Endothelial cell of umbilical vein (primary cell): ENCODE data around the gene IQSEC2. TPM values are rescaled to one million over a fixed set of nuclear protein-coding genes. Genes with fewer than 3 reads are reported as not detected.

Experiments used
- BruUV-seq: library from RNA; stranded (reverse); fragments of 400-500 nt; replicated peaks from 2 replicates; lab custom pipeline; 2021; lab: Mats Ljungman, UMichigan
- CTCF ChIA-PET: fragments of 300-600, 350-600 bp; sonication (Branson Sonifier 250); formaldehyde crosslinking; loops from one replicate; lab custom pipeline; 2021; ENCODE audit warnings: antibody characterized with exemption, inconsistent platforms; lab: Charles Lee
- POLR2A ChIA-PET: fragments of 300-600, 350-600 bp; sonication (Branson Sonifier 250); formaldehyde crosslinking; loops from one replicate; lab custom pipeline; 2021; ENCODE audit warnings: antibody characterized with exemption, inconsistent platforms; lab: Charles Lee
- DNase-seq: peaks from one replicate; pipeline ENCODE4 v3.0.0-alpha.2; 2011; ENCODE audit warnings: low read depth, low spot score
- FAIRE-seq: peaks from 2 replicates; lab custom pipeline; 2011; peaks lifted over from hg19 to GRCh38; lab: Jason Lieb, UNC
- H2AFZ ChIP-seq: 2 replicates; pipeline ENCODE4 v1.6.0; 2012; ENCODE audit warnings: low read depth, low read length, control low read depth, inconsistent platforms
- H3K27ac ChIP-seq: 2 replicates; pipeline ENCODE4 v1.5.1; 2011; ENCODE audit warnings: low read depth, mild to moderate bottlenecking, control low read depth, low read length, moderate library complexity; ENCODE audit not compliant: insufficient read depth
- H3K27me3 ChIP-seq, 2 experiments: 2 replicates each; pipeline versions ENCODE4 v1.6.0 to v1.6.1; 2011; ENCODE audit warnings: low read length in 2 of 2, mixed read lengths in 1 of 2; ENCODE audit not compliant: control insufficient read depth in 2 of 2, insufficient read depth in 2 of 2
- H3K36me3 ChIP-seq, 2 experiments: 2 replicates in 1 of 2; 3 replicates in 1 of 2; pipeline ENCODE4 v1.5.1; 2011; ENCODE audit warnings: low read length in 2 of 2, mild to moderate bottlenecking in 1 of 2, moderate library complexity in 1 of 2; ENCODE audit not compliant: control insufficient read depth in 2 of 2, insufficient read depth in 2 of 2; ENCODE audit errors: extremely low read depth in 1 of 2
- H3K4me1 ChIP-seq: 3 replicates; pipeline ENCODE4 v1.5.1; 2011; ENCODE audit warnings: mild to moderate bottlenecking, low read length; ENCODE audit not compliant: control insufficient read depth, insufficient read depth; ENCODE audit errors: extremely low read depth
- H3K4me2 ChIP-seq: 2 replicates; pipeline ENCODE4 v1.6.1; 2011; ENCODE audit warnings: low read length, control low read depth, mixed read lengths; ENCODE audit not compliant: insufficient read depth
- H3K4me3 ChIP-seq, 3 experiments: fragments of 200-600 bp in 1 of 3; sonication (generic), shearing (Covaris generic) in 1 of 3; replicated peaks in 1 of 3; 2 replicates each; pipeline ENCODE4 v1.5.1; 2011 to 2016; ENCODE audit warnings: control low read depth in 3 of 3, low read length in 3 of 3, mild to moderate bottlenecking in 2 of 3, inconsistent platforms in 1 of 3, low read depth in 1 of 3, moderate library complexity in 1 of 3; ENCODE audit not compliant: insufficient read depth in 1 of 3
- H3K79me2 ChIP-seq: 2 replicates; pipeline ENCODE4 v1.6.0; 2012; ENCODE audit warnings: low read length, inconsistent platforms; ENCODE audit not compliant: control insufficient read depth, insufficient read depth
- H3K9ac ChIP-seq: replicated peaks from 2 replicates; pipeline ENCODE3; 2011; ENCODE audit warnings: low read length, control low read depth; ENCODE audit not compliant: insufficient read depth; ENCODE audit errors: extremely low read depth
- H3K9me1 ChIP-seq: replicated peaks from 3 replicates; pipeline ENCODE4 v1.6.0; 2011; ENCODE audit warnings: mild to moderate bottlenecking, low read length; ENCODE audit not compliant: control insufficient read depth, insufficient read depth; ENCODE audit errors: extremely low read depth
- H3K9me3 ChIP-seq: replicated peaks from 2 replicates; pipeline ENCODE4 v1.5.1; 2012; ENCODE audit warnings: low read length, inconsistent platforms; ENCODE audit not compliant: control insufficient read depth, insufficient read depth
- H4K20me1 ChIP-seq: replicated peaks from 2 replicates; pipeline ENCODE3; 2011; ENCODE audit warnings: mild to moderate bottlenecking, low read length; ENCODE audit not compliant: control insufficient read depth, insufficient read depth; ENCODE audit errors: extremely low read depth
- CTCF ChIP-seq, 2 donors: IDR thresholded peaks; 1 replicate in 1 of 2; 2 replicates in 1 of 2; pipeline ENCODE4 v1.5.1; 2011; ENCODE audit warnings: low read length in 2 of 2, mild to moderate bottlenecking in 2 of 2, moderate library complexity in 2 of 2, control low read depth in 1 of 2, inconsistent platforms in 1 of 2, low read depth in 1 of 2; ENCODE audit not compliant: insufficient read depth in 1 of 2; ENCODE audit errors: extremely low read depth in 1 of 2
- EZH2 ChIP-seq: IDR thresholded peaks from 2 replicates; pipeline ENCODE4 v1.6.1; 2012; ENCODE audit warnings: borderline replicate concordance, low read depth, mild to moderate bottlenecking, moderate library complexity, low read length, inconsistent platforms; ENCODE audit not compliant: severe bottlenecking
- GATA2 ChIP-seq: IDR thresholded peaks from 2 replicates; pipeline ENCODE4 v1.7.0; 2011; ENCODE audit warnings: low read depth, mild to moderate bottlenecking, moderate library complexity, mixed read lengths, low read length; ENCODE audit not compliant: insufficient read length, insufficient read depth
- POLR2A ChIP-seq: IDR thresholded peaks from 2 replicates; pipeline ENCODE4 v1.6.1; 2012; ENCODE audit warnings: low read depth, mild to moderate bottlenecking, control low read depth, low read length
- POLR2AphosphoS5 ChIP-seq: IDR thresholded peaks from 2 replicates; pipeline ENCODE4 v1.6.1; 2012; ENCODE audit warnings: low read depth, mild to moderate bottlenecking, control low read depth, low read length, moderate library complexity; ENCODE audit not compliant: insufficient read depth
- dilution Hi-C: fragments of 300-500 bp; cut with MboI; formaldehyde crosslinking; loops from one replicate; pipeline ENCODE4 v1.15.0; 2019; ENCODE audit warnings: low sequenced_read_pairs; ENCODE audit not compliant: extremely low pct_ligation_motif_present
- intact Hi-C: fragments of 100-400 bp; cut with micrococcal nuclease; formaldehyde crosslinking; loops from one replicate; pipeline ENCODE4 v1.10.0; 2022
- polyA plus RNA-seq, 4 experiments: library from polyadenylated mRNA; depleted of rRNA in 3 of 4; stranded (reverse) in 3 of 4; unstranded in 1 of 4; fragments of >200 nt; gene quantifications; 2 replicates each; pipeline versions ENCODE4 v1.2.1 to v1.2.3, GENCODE V29; 2011 to 2012; ENCODE audit warnings: missing spikeins in 1 of 4
- total RNA-seq: library from RNA; stranded (reverse); gene quantifications from 2 replicates; pipeline ENCODE4 v1.2.3, GENCODE V29; 2021

IQSEC2 gene
- total and polyA plus RNA-seq, 2 donors (not counting 3 experiments of a cell fraction or from before 2014, with no cell fraction given) = 5.4 to 9.9 TPM

GRCh38 chrX:53319614-53320542, 38.5 kb upstream of the IQSEC2 start:
- H3K4me3 ChIP-seq = peak overlapping the region in 2 of 3 experiments; percentile 12 to 42
- H4K20me1 ChIP-seq = no peaks in the 10 kb centered on the region
- H3K79me2 ChIP-seq = no peaks in the 10 kb centered on the region
- no peaks in the 10 kb centered on the region for H3K9me3 ChIP-seq
- dilution Hi-C loops = no loop called here
- peak overlapping the region; percentile 34 for H3K4me2 ChIP-seq
- TF ChIP-seq GATA2 (no peak), CTCF (IDR thresholded peaks at IDR 0.05; ENCODE audit: extremely low read depth in 1 of 2, insufficient read depth in 1 of 2, low read depth in 1 of 2, low read length in 2 of 2) (no peak), EZH2 (no peak), POLR2A (no peak), POLR2AphosphoS5 (no peak)
- peaks cover 5% of the 10 kb centered on the region for H3K4me1 ChIP-seq
- intact Hi-C loops = no loop called here
- DNase-seq (no peak), FAIRE-seq (no peak)
- ChIA-PET CTCF (interaction anchor here (1.1 to 9.3 kb wide), 7 partner anchors 11 to 162 kb away, joined by 3 to 208 read pairs (median 3); partner anchors contain the start of genes RIBC1 and SMC1A), POLR2A (no interaction called here)
- no TSS peak for BruUV-seq
- no peak overlapping the region for H3K9ac ChIP-seq
- H3K9me1 ChIP-seq = no peaks in the 10 kb centered on the region
- no peaks in the 10 kb centered on the region for H3K36me3 ChIP-seq
- H3K27ac ChIP-seq = no peak overlapping the region
- peaks cover 42 to 46% of the 10 kb centered on the region in 2 experiments for H3K27me3 ChIP-seq
- H2AFZ ChIP-seq = no peak overlapping the region
